Astrocyte (in vitro differentiated cells and primary cell): ENCODE measurements around the gene C20orf144. TPM values are rescaled to one million over a fixed set of nuclear protein-coding genes. Genes with fewer than 3 reads are reported as not detected.

ENCODE experiments used
- DNase-seq: peaks from one replicate; pipeline ENCODE4 v3.0.0-alpha.2; 2010; ENCODE audit warnings: low read depth
- FAIRE-seq: peaks from 2 replicates; lab custom pipeline; 2011; peaks lifted over from hg19 to GRCh38; lab: Jason Lieb, UNC
- H2AFZ ChIP-seq: 2 replicates; pipeline ENCODE4 v1.6.0; 2012; ENCODE audit warnings: low read depth, low read length, inconsistent platforms
- H3K27ac ChIP-seq: 2 replicates; pipeline ENCODE4 v1.5.1; 2011; ENCODE audit warnings: low read depth, low read length, inconsistent platforms
- H3K27me3 ChIP-seq: 2 replicates; pipeline ENCODE4 v1.6.0; 2011; ENCODE audit warnings: low read length, inconsistent platforms; ENCODE audit not compliant: insufficient read depth
- H3K36me3 ChIP-seq: 2 replicates; pipeline ENCODE4 v1.5.1; 2011; ENCODE audit warnings: low read length, inconsistent platforms; ENCODE audit not compliant: insufficient read depth
- H3K4me1 ChIP-seq: 2 replicates; pipeline ENCODE4 v1.5.1; 2011; ENCODE audit warnings: low read length, inconsistent platforms; ENCODE audit not compliant: insufficient read depth
- H3K4me2 ChIP-seq: 2 replicates; pipeline ENCODE4 v1.6.0; 2012; ENCODE audit warnings: low read length, inconsistent platforms
- H3K4me3 ChIP-seq: 2 replicates; pipeline ENCODE4 v1.5.1; 2011; ENCODE audit warnings: low read depth, mild to moderate bottlenecking, low read length, inconsistent platforms; ENCODE audit not compliant: insufficient read depth
- H3K79me2 ChIP-seq: 2 replicates; pipeline ENCODE4 v1.6.0; 2012; ENCODE audit warnings: mild to moderate bottlenecking, low read length, inconsistent platforms; ENCODE audit not compliant: insufficient read depth
- H3K9ac ChIP-seq: 2 replicates; pipeline ENCODE4 v1.6.0; 2012; ENCODE audit warnings: mild to moderate bottlenecking, low read length, inconsistent platforms
- H3K9me3 ChIP-seq: 2 replicates; pipeline ENCODE4 v1.5.1; 2012; ENCODE audit warnings: low read depth, mild to moderate bottlenecking, low read length, inconsistent platforms; ENCODE audit not compliant: insufficient read depth
- H4K20me1 ChIP-seq: 2 replicates; pipeline ENCODE4 v1.6.0; 2012; ENCODE audit warnings: low read length, inconsistent platforms; ENCODE audit not compliant: insufficient read depth
- H3K27ac Mint-ChIP-seq: one replicate; pipeline ENCODE4 v1.8.0; 2021; ENCODE audit warnings: mild to moderate bottlenecking, mixed read lengths; ENCODE audit not compliant: unreplicated experiment
- H3K27me3 Mint-ChIP-seq: one replicate; pipeline ENCODE4 v1.8.0; 2021; ENCODE audit warnings: low read depth, mixed read lengths; ENCODE audit not compliant: unreplicated experiment
- H3K36me3 Mint-ChIP-seq: one replicate; pipeline ENCODE4 v1.8.0; 2021; ENCODE audit warnings: low read depth, mixed read lengths; ENCODE audit not compliant: unreplicated experiment
- H3K4me1 Mint-ChIP-seq: one replicate; pipeline ENCODE4 v1.8.0; 2021; ENCODE audit warnings: low read depth, mixed read lengths; ENCODE audit not compliant: unreplicated experiment
- H3K4me3 Mint-ChIP-seq: one replicate; pipeline ENCODE4 v1.8.0; 2021; ENCODE audit warnings: mild to moderate bottlenecking, moderate library complexity, mixed read lengths; ENCODE audit not compliant: unreplicated experiment
- H3K9me3 Mint-ChIP-seq: one replicate; pipeline ENCODE4 v1.8.0; 2021; ENCODE audit warnings: mild to moderate bottlenecking, mixed read lengths; ENCODE audit not compliant: unreplicated experiment
- CTCF ChIP-seq: IDR thresholded peaks from 2 replicates; pipeline ENCODE4 v1.5.1; 2011; ENCODE audit warnings: low read depth, mild to moderate bottlenecking, inconsistent platforms, low read length, moderate library complexity; ENCODE audit not compliant: insufficient read depth
- EZH2 ChIP-seq: IDR thresholded peaks from 2 replicates; pipeline ENCODE4 v1.6.1; 2012; ENCODE audit warnings: mild to moderate bottlenecking, low read length, inconsistent platforms; ENCODE audit not compliant: insufficient read depth
- total RNA-seq: library from RNA; stranded (reverse); gene quantifications from 2 replicates; pipeline ENCODE4 v1.2.1, GENCODE V29; 2021

C20orf144 gene
- total RNA-seq, 1 donor from 2014 or later = 0.16 TPM

- H3K4me3 ChIP-seq = no peak overlapping the region
- Mint-ChIP-seq H3K4me1 (peaks cover 5% of the 10 kb centered on the region), H3K36me3 (peaks cover 3% of the 10 kb centered on the region), H3K27me3 (peaks cover 3% of the 10 kb centered on the region), H3K9me3 (no peaks in the 10 kb centered on the region), H3K27ac (no peak overlapping the region), H3K4me3 (no peak overlapping the region)
- H3K27me3 ChIP-seq = peaks cover 2% of the 10 kb centered on the region
- H4K20me1 ChIP-seq = peaks cover 41% of the 10 kb centered on the region
- H3K9me3 ChIP-seq = no peaks in the 10 kb centered on the region
- H3K4me1 ChIP-seq = peaks cover 21% of the 10 kb centered on the region
- TF ChIP-seq CTCF (no peak), EZH2 (no peak)
- H3K4me2 ChIP-seq = no peak overlapping the region
- H3K27ac ChIP-seq = no peak overlapping the region
- FAIRE-seq (no peak), DNase-seq (no peak)
- H3K79me2 ChIP-seq = no peaks in the 10 kb centered on the region
- no peak overlapping the region for H3K9ac ChIP-seq
- H2AFZ ChIP-seq = no peak overlapping the region
- H3K36me3 ChIP-seq = no peaks in the 10 kb centered on the region
Measured at GRCh38 chr20:33650753-33651561, 11.2 kb upstream of the C20orf144 start.

- Histone ChIP-seq H3K4me3 (no peak overlapping the region), H2AFZ (no peak overlapping the region), H3K9me3 (no peaks in the 10 kb centered on the region), H3K9ac (no peak overlapping the region), H3K27ac (no peak overlapping the region), H3K4me2 (no peak overlapping the region), H3K27me3 (peaks cover 2% of the 10 kb centered on the region), H4K20me1 (peaks cover 37% of the 10 kb centered on the region), H3K4me1 (peaks cover 21% of the 10 kb centered on the region), H3K79me2 (no peaks in the 10 kb centered on the region), H3K36me3 (no peaks in the 10 kb centered on the region)
- FAIRE-seq (no peak), DNase-seq (no peak)
- no peak for TF ChIP-seq EZH2
- no peak for TF ChIP-seq CTCF
- Mint-ChIP-seq H3K27ac (no peak overlapping the region), H3K36me3 (no peaks in the 10 kb centered on the region), H3K27me3 (peaks cover 3% of the 10 kb centered on the region), H3K4me1 (peaks cover 5% of the 10 kb centered on the region), H3K4me3 (no peak overlapping the region), H3K9me3 (no peaks in the 10 kb centered on the region)
Measured at GRCh38 chr20:33651562-33652048, 10.5 kb upstream of the C20orf144 start.
